ENCODE results near the gene TP53RK.

DNA sequence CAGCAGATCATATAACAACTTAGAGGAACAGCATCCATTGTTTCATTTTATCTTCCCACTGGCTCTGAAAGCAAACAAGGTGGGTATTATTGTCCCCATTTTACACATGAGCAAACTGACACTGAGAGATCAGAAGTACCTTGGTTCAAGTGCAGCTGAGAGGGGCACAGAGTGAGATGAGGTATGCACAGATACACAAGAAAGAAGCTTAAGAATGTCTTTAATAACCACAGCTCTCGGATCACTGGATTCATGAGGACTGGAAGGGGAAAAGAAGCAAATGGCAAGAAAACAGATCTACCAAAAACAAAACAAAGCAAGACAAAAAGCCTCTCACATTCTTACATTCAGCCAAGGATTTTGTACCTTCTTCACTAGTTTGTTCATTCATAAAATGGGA lies 30.8 kb upstream of the TP53RK start:
- TF ChIP-seq POLR2AphosphoS5 (IDR thresholded peaks at IDR 0.05): no peak
- TF ChIP-seq, protein P1, sequence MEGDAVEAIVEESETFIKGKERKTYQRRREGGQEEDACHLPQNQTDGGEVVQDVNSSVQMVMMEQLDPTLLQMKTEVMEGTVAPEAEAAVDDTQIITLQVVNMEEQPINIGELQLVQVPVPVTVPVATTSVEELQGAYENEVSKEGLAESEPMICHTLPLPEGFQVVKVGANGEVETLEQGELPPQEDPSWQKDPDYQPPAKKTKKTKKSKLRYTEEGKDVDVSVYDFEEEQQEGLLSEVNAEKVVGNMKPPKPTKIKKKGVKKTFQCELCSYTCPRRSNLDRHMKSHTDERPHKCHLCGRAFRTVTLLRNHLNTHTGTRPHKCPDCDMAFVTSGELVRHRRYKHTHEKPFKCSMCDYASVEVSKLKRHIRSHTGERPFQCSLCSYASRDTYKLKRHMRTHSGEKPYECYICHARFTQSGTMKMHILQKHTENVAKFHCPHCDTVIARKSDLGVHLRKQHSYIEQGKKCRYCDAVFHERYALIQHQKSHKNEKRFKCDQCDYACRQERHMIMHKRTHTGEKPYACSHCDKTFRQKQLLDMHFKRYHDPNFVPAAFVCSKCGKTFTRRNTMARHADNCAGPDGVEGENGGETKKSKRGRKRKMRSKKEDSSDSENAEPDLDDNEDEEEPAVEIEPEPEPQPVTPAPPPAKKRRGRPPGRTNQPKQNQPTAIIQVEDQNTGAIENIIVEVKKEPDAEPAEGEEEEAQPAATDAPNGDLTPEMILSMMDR (IDR thresholded peaks at IDR 0.05): no peak
